ENCODE data around the gene NAGLU.
A peak's percentile ranks its signal among the peaks of the same experiment; 100 is the strongest.
"Not testable (repeated sequence)": the region's sequence is repeated elsewhere in the genome, so short reads cannot be mapped to it uniquely, and the experiment has no call there.

NAGLU gene

DNA sequence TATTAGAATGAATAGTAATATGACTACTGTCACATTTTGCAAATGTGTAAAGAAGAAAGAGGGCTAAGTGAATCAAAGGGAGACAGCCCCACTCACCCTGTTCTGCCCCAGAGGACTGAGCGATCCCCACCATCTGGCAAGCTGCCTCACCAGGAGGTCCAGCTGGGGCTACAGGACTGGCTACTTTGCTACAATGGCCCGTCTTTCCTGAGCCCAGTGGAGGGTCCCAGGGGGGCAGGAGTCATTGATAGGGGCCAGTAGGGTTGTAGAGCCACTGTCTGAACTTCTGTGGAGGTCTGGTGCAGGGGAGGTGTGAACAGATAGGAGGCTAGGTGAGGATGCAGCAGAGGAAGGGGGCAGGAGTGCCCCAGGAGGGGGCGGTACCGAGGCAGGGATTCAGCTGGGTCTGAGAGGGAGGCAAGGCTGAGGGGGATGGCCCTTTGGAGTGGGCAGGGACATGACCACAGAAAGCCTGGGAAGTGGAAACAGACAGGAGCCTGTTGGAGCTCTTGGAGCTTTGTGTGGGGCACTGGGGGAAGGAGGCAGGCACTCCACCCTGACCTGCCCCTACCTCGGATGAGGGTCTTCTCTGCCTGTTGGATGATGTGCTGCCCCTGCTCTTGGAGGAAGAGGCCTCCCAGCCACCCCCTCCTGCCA is 20.0 kb downstream of the NAGLU start:
- WGBS, 2 donors (ENCODE audit: extremely low coverage in 2 of 2, insufficient read length in 2 of 2, insufficient replicate concordance in 1 of 2) = no CpG with 5 or more reads among the region's 5 CpGs
- not testable (repeated sequence) for H2BK15ac ChIP-seq (ENCODE audit: low read length); H3K4me2 ChIP-seq (ENCODE audit: insufficient read depth, low read length, poor library complexity, severe bottlenecking); H2AFZ ChIP-seq (ENCODE audit: low read length); H2BK120ac ChIP-seq (ENCODE audit: low read depth, low read length); H2BK5ac ChIP-seq (ENCODE audit: low read length); H3K4ac ChIP-seq (ENCODE audit: low read length); H3K18ac ChIP-seq (ENCODE audit: low read length); H3K36me3 ChIP-seq (replicated peaks in 1 of 2; ENCODE audit: control insufficient read depth in 2 of 2, insufficient read depth in 2 of 2, low read length in 2 of 2); H4K8ac ChIP-seq (ENCODE audit: low read depth, low read length); H3K27me3 ChIP-seq (ENCODE audit: control insufficient read depth in 3 of 3, insufficient read depth in 3 of 3, low read depth in 1 of 3, low read length in 3 of 3); H3K9me3 ChIP-seq (replicated peaks in 1 of 2; ENCODE audit: control insufficient read depth in 2 of 2, insufficient read depth in 1 of 2, low read depth in 1 of 2, low read length in 2 of 2); H3K23ac ChIP-seq (ENCODE audit: low read depth, low read length, poor library complexity); H3K4me3 ChIP-seq (ENCODE audit: low read length in 2 of 2); H4K91ac ChIP-seq (ENCODE audit: low read depth, low read length, poor library complexity); H3K9ac ChIP-seq (ENCODE audit: low read depth, low read length, poor library complexity); H3K27ac ChIP-seq (replicated peaks; ENCODE audit: low read length); H2BK12ac ChIP-seq (ENCODE audit: low read length); H2AK5ac ChIP-seq (ENCODE audit: low read depth, low read length); DNase-seq (ENCODE audit: low spot score); H3K79me1 ChIP-seq (ENCODE audit: low read depth, low read length); H3K4me1 ChIP-seq (ENCODE audit: control insufficient read depth in 2 of 2, insufficient read depth in 1 of 2, low read depth in 1 of 2, low read length in 2 of 2); H3K14ac ChIP-seq (ENCODE audit: low read length)

DNA sequence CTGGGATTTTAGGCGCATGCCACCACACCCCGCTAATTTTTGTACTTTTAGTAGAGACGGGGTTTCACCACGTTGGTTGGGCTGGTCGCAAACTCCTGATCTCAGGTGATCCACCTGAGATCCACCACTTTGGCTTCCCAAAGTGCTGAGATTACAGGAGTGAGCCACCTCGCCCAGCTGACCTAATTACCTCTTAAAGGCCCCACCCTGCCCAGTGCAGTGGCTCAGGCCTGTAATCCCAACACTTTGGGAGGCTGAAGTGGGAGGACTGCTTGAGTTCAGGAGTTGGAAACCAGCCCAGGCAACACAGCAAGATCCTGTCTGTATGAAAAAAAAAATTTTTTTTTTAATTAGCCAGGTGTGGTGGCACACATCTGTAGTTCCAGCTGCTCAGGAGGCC is 23.0 kb downstream of the NAGLU start:
- Histone ChIP-seq H3K4me2 (ENCODE audit: insufficient read depth, low read length, poor library complexity, severe bottlenecking) (no peak overlapping the region), H3K9ac (ENCODE audit: low read depth, low read length, poor library complexity) (no peak overlapping the region), H3K9me3 (replicated peaks in 1 of 2; ENCODE audit: control insufficient read depth in 2 of 2, insufficient read depth in 1 of 2, low read depth in 1 of 2, low read length in 2 of 2) (no peaks in the 10 kb centered on the region), H4K91ac (ENCODE audit: low read depth, low read length, poor library complexity) (no peak overlapping the region), H3K23ac (ENCODE audit: low read depth, low read length, poor library complexity) (no peak overlapping the region), H4K8ac (ENCODE audit: low read depth, low read length) (no peak overlapping the region), H2BK120ac (ENCODE audit: low read depth, low read length) (no peak overlapping the region), H3K79me1 (ENCODE audit: low read depth, low read length) (peaks cover 10% of the 10 kb centered on the region), H3K4me3 (ENCODE audit: low read length in 2 of 2) (no peak overlapping the region), H2AFZ (ENCODE audit: low read length) (no peak overlapping the region), H3K27me3 (ENCODE audit: control insufficient read depth in 3 of 3, insufficient read depth in 3 of 3, low read depth in 1 of 3, low read length in 3 of 3) (no peaks in the 10 kb centered on the region), H3K27ac (replicated peaks; ENCODE audit: low read length) (no peak overlapping the region), H3K18ac (ENCODE audit: low read length) (no peak overlapping the region), H3K14ac (ENCODE audit: low read length) (no peak overlapping the region), H3K36me3 (replicated peaks in 1 of 2; ENCODE audit: control insufficient read depth in 2 of 2, insufficient read depth in 2 of 2, low read length in 2 of 2) (peaks cover 3 to 10% of the 10 kb centered on the region in 2 donors), H2BK15ac (ENCODE audit: low read length) (no peak overlapping the region), H2BK12ac (ENCODE audit: low read length) (no peak overlapping the region), H3K4ac (ENCODE audit: low read length) (no peak overlapping the region), H2BK5ac (ENCODE audit: low read length) (no peak overlapping the region), H3K4me1 (ENCODE audit: control insufficient read depth in 2 of 2, insufficient read depth in 1 of 2, low read depth in 1 of 2, low read length in 2 of 2) (peaks cover 11 to 15% of the 10 kb centered on the region in 2 donors), H2AK5ac (ENCODE audit: low read depth, low read length) (no peak overlapping the region)
- DNase-seq (ENCODE audit: low spot score) = no peak
- no CpG with 5 or more reads among the region's 6 CpGs for WGBS, 2 donors (ENCODE audit: extremely low coverage in 2 of 2, insufficient read length in 2 of 2, insufficient replicate concordance in 1 of 2)

DNA sequence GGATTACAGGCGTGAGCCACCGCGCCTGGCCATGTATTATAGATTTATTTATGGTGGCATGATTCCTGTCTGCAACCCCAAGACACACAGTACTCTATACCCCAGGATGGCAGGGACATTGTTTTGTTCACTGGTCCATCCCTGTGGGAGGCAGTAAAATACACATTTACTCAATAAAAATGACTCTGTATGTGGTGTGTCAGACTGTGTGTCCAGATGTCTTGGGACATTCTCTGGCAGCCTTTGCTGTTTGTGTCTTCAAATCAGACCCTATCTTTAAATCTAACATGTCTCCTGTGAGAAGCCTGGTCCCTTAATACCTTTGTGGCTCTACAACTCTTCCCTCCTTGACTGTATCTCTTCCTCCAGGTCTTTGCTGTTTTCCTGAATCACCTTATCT is 24.2 kb downstream of the NAGLU start:
- H4K8ac ChIP-seq (ENCODE audit: low read depth, low read length) = no peak overlapping the region
- H4K91ac ChIP-seq (ENCODE audit: low read depth, low read length, poor library complexity) = no peak overlapping the region
- peaks cover 9 to 14% of the 10 kb centered on the region in 2 donors for H3K4me1 ChIP-seq (ENCODE audit: control insufficient read depth in 2 of 2, insufficient read depth in 1 of 2, low read depth in 1 of 2, low read length in 2 of 2)
- H3K4me3 ChIP-seq (ENCODE audit: low read length in 2 of 2) = no peak overlapping the region
- no peak overlapping the region for H2BK15ac ChIP-seq (ENCODE audit: low read length)
- H2BK120ac ChIP-seq (ENCODE audit: low read depth, low read length) = no peak overlapping the region
- no peaks in the 10 kb centered on the region for H3K27me3 ChIP-seq (ENCODE audit: control insufficient read depth in 3 of 3, insufficient read depth in 3 of 3, low read depth in 1 of 3, low read length in 3 of 3)
- H3K23ac ChIP-seq (ENCODE audit: low read depth, low read length, poor library complexity) = no peak overlapping the region
- no peaks in the 10 kb centered on the region for H3K9me3 ChIP-seq (replicated peaks in 1 of 2; ENCODE audit: control insufficient read depth in 2 of 2, insufficient read depth in 1 of 2, low read depth in 1 of 2, low read length in 2 of 2)
- H3K4me2 ChIP-seq (ENCODE audit: insufficient read depth, low read length, poor library complexity, severe bottlenecking) = no peak overlapping the region
- no peak overlapping the region for H2BK12ac ChIP-seq (ENCODE audit: low read length)
- WGBS, 2 donors (ENCODE audit: extremely low coverage in 2 of 2, insufficient read length in 2 of 2, insufficient replicate concordance in 1 of 2) = no CpG with 5 or more reads among the region's 3 CpGs
- peaks cover 11 to 22% of the 10 kb centered on the region in 2 donors for H3K36me3 ChIP-seq (replicated peaks in 1 of 2; ENCODE audit: control insufficient read depth in 2 of 2, insufficient read depth in 2 of 2, low read length in 2 of 2)
- no peak overlapping the region for H3K9ac ChIP-seq (ENCODE audit: low read depth, low read length, poor library complexity)
- H2AK5ac ChIP-seq (ENCODE audit: low read depth, low read length) = no peak overlapping the region
- H2BK5ac ChIP-seq (ENCODE audit: low read length) = no peak overlapping the region
- H3K4ac ChIP-seq (ENCODE audit: low read length) = no peak overlapping the region
- H3K27ac ChIP-seq (replicated peaks; ENCODE audit: low read length) = no peak overlapping the region
- H2AFZ ChIP-seq (ENCODE audit: low read length) = no peak overlapping the region
- H3K14ac ChIP-seq (ENCODE audit: low read length) = no peak overlapping the region
- no peak for DNase-seq (ENCODE audit: low spot score)
- no peak overlapping the region for H3K18ac ChIP-seq (ENCODE audit: low read length)
- peaks cover 10% of the 10 kb centered on the region for H3K79me1 ChIP-seq (ENCODE audit: low read depth, low read length)

DNA sequence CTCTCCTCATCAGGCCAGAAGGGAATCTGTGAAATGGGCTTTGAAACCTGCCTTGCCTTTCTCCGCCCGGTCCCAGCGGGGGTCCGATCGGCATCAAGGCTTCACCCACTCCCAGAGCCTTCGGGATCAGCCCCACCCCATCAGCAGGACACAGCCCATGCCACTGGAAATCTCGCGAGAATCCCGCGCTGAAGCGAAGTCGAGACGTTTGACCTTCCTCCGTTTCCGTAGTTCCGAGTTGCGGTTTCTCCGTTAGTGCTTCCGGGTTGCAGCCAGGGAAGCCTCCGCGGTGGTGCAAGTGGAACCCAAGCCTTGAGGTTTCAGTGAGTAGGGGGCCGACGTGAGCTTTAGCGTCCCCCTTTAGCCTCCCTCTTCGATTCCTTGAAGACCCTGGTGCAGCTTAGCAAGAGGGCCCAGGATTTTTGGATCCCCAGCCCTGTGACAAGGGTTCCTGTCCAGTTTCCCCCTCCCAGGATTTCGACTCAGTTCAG is 25.9 kb downstream of the NAGLU start, which contains the start of gene COASY:
Gene COASY (plus strand): TSS at position 252 of the 491 bp plus-strand sequence. CDS start 475 bp downstream, outside the sequence.
- H2BK15ac ChIP-seq (ENCODE audit: low read length) = peak within 1 kb of the TSS; percentile 19
- H3K4me3 ChIP-seq (ENCODE audit: low read length in 2 of 2) = peak within 1 kb of the TSS; percentile 66 to 92
- no peaks in the 10 kb centered on the region for H3K27me3 ChIP-seq (ENCODE audit: control insufficient read depth in 3 of 3, insufficient read depth in 3 of 3, low read depth in 1 of 3, low read length in 3 of 3)
- peak within 1 kb of the TSS; percentile 94 for H3K9ac ChIP-seq (ENCODE audit: low read depth, low read length, poor library complexity)
- H3K4me2 ChIP-seq (ENCODE audit: insufficient read depth, low read length, poor library complexity, severe bottlenecking) = peak within 1 kb of the TSS; percentile 94
- no peak within 1 kb of the TSS for H3K14ac ChIP-seq (ENCODE audit: low read length)
- H3K4me1 ChIP-seq (ENCODE audit: control insufficient read depth in 2 of 2, insufficient read depth in 1 of 2, low read depth in 1 of 2, low read length in 2 of 2) = peaks cover 11 to 14% of the 10 kb centered on the region in 2 donors
- no peak within 1 kb of the TSS for H2BK120ac ChIP-seq (ENCODE audit: low read depth, low read length)
- no peak within 1 kb of the TSS for H3K4ac ChIP-seq (ENCODE audit: low read length)
- no peaks in the 10 kb centered on the region for H3K9me3 ChIP-seq (replicated peaks in 1 of 2; ENCODE audit: control insufficient read depth in 2 of 2, insufficient read depth in 1 of 2, low read depth in 1 of 2, low read length in 2 of 2)
- WGBS, 2 donors (ENCODE audit: extremely low coverage in 2 of 2, insufficient read length in 2 of 2, insufficient replicate concordance in 1 of 2) = no CpG with 5 or more reads among the region's 26 CpGs
- no peak within 1 kb of the TSS for H4K91ac ChIP-seq (ENCODE audit: low read depth, low read length, poor library complexity)
- H4K8ac ChIP-seq (ENCODE audit: low read depth, low read length) = peak within 1 kb of the TSS; percentile 17
- peak within 1 kb of the TSS; percentile 58 for H2BK5ac ChIP-seq (ENCODE audit: low read length)
- peak within 1 kb of the TSS; percentile 64 for H3K27ac ChIP-seq (replicated peaks; ENCODE audit: low read length)
- H2BK12ac ChIP-seq (ENCODE audit: low read length) = no peak within 1 kb of the TSS
- peak within 1 kb of the TSS; percentile 57 for H3K23ac ChIP-seq (ENCODE audit: low read depth, low read length, poor library complexity)
- peak; percentile 92 for DNase-seq (ENCODE audit: low spot score)
- peak within 1 kb of the TSS; percentile 85 for H2AFZ ChIP-seq (ENCODE audit: low read length)
- H2AK5ac ChIP-seq (ENCODE audit: low read depth, low read length) = peak within 1 kb of the TSS; percentile 41
- H3K18ac ChIP-seq (ENCODE audit: low read length) = peak within 1 kb of the TSS; percentile 91
- H3K36me3 ChIP-seq (replicated peaks in 1 of 2; ENCODE audit: control insufficient read depth in 2 of 2, insufficient read depth in 2 of 2, low read length in 2 of 2) = peaks cover 21 to 34% of the 10 kb centered on the region in 2 donors
- H3K79me1 ChIP-seq (ENCODE audit: low read depth, low read length) = peaks cover 12% of the 10 kb centered on the region

Measured in neuronal stem cell (in vitro differentiated cells).